ENCODE results near the gene OR13C4. TPM values are rescaled to one million over a fixed set of nuclear protein-coding genes. Genes with fewer than 3 reads are reported as not detected.

OR13C4 gene
- total and polyA plus RNA-seq, 4 donors = not detected

- TF ChIP-seq CTCF (IDR thresholded peaks at IDR 0.05; ENCODE audit: control extremely low read depth, extremely low read depth) = no peak
These were observed 12.1 kb downstream of the OR13C4 start for GRCh38 chr9:104514901-104515300.

GRCh38 chr9:104506565-104506964, 20.4 kb downstream of the OR13C4 start:
- H3K27ac ChIP-seq (ENCODE audit: low read depth in 1 of 2, low read length in 1 of 2) = no peak overlapping the region
- no peak for TF ChIP-seq CTCF (IDR thresholded peaks at IDR 0.05; ENCODE audit: control extremely low read depth, extremely low read depth)
- H3K9ac ChIP-seq (ENCODE audit: insufficient read depth in 1 of 2, low read length in 2 of 2) = no peak overlapping the region
- no peaks in the 10 kb centered on the region for H3K36me3 ChIP-seq (ENCODE audit: control insufficient read depth in 4 of 4, insufficient read depth in 4 of 4, low read length in 4 of 4)
- DNase-seq (no peak), ATAC-seq (ENCODE audit: insufficient read depth, low FRiP score) (no peak)
- H3K4me1 ChIP-seq (ENCODE audit: control insufficient read depth in 5 of 5, insufficient read depth in 5 of 5, low read length in 5 of 5) = no peaks in the 10 kb centered on the region
- H3K9me3 ChIP-seq (ENCODE audit: control insufficient read depth in 4 of 4, insufficient read depth in 3 of 4, low read length in 3 of 4) = no peaks in the 10 kb centered on the region
- H3K27me3 ChIP-seq (ENCODE audit: control insufficient read depth in 3 of 3, insufficient read depth in 3 of 3, low read length in 2 of 3) = no peaks in the 10 kb centered on the region
- no peak overlapping the region for H3K4me3 ChIP-seq

More at GRCh38 chr9:104514901-104515300, 12.1 kb downstream of the OR13C4 start:
- Histone ChIP-seq H3K9me3 (ENCODE audit: control insufficient read depth in 4 of 4, insufficient read depth in 3 of 4, low read length in 3 of 4) (no peaks in the 10 kb centered on the region), H3K4me1 (ENCODE audit: control insufficient read depth in 5 of 5, insufficient read depth in 5 of 5, low read length in 5 of 5) (no peaks in the 10 kb centered on the region), H3K36me3 (ENCODE audit: control insufficient read depth in 4 of 4, insufficient read depth in 4 of 4, low read length in 4 of 4) (no peaks in the 10 kb centered on the region), H3K4me3 (no peak overlapping the region), H3K27me3 (ENCODE audit: control insufficient read depth in 3 of 3, insufficient read depth in 3 of 3, low read length in 2 of 3) (no peaks in the 10 kb centered on the region), H3K27ac (ENCODE audit: low read depth in 1 of 2, low read length in 1 of 2) (no peak overlapping the region), H3K9ac (ENCODE audit: insufficient read depth in 1 of 2, low read length in 2 of 2) (no peak overlapping the region)
- ATAC-seq (ENCODE audit: insufficient read depth, low FRiP score) (no peak), DNase-seq (no peak)
- 81 to 84% methylated on average over 5 of the region's 5 CpGs for WGBS, 2 donors

- H3K27ac ChIP-seq (ENCODE audit: low read depth in 1 of 2, low read length in 1 of 2) = no peak within 1 kb of the TSS
- no peak for ATAC-seq (ENCODE audit: insufficient read depth, low FRiP score)
- no peaks in the 10 kb centered on the region for H3K9me3 ChIP-seq (ENCODE audit: control insufficient read depth in 4 of 4, insufficient read depth in 3 of 4, low read length in 3 of 4)
- H3K27me3 ChIP-seq (ENCODE audit: control insufficient read depth in 3 of 3, insufficient read depth in 3 of 3, low read length in 2 of 3) = no peaks in the 10 kb centered on the region
- no peak for DNase-seq
- TF ChIP-seq CTCF (IDR thresholded peaks at IDR 0.05; ENCODE audit: control extremely low read depth, extremely low read depth) = no peak
- no peaks in the 10 kb centered on the region for H3K36me3 ChIP-seq (ENCODE audit: control insufficient read depth in 4 of 4, insufficient read depth in 4 of 4, low read length in 4 of 4)
- no peak within 1 kb of the TSS for H3K9ac ChIP-seq (ENCODE audit: insufficient read depth in 1 of 2, low read length in 2 of 2)
- WGBS, 2 donors = 93 to 95% methylated on average over 5 of the region's 5 CpGs
- H3K4me3 ChIP-seq = no peak within 1 kb of the TSS
- H3K4me1 ChIP-seq (ENCODE audit: control insufficient read depth in 5 of 5, insufficient read depth in 5 of 5, low read length in 5 of 5) = no peaks in the 10 kb centered on the region
These were observed 23.0 kb downstream of the OR13C4 start, which contains the start of gene OR13F1 for GRCh38 chr9:104503963-104504362. TSS of gene OR13F1 (plus strand) at chr9:104504263. CDS start at chr9:104504263, 0 bp downstream.

- H3K4me1 ChIP-seq (ENCODE audit: control insufficient read depth in 5 of 5, insufficient read depth in 5 of 5, low read length in 5 of 5) = no peaks in the 10 kb centered on the region
- H3K36me3 ChIP-seq (ENCODE audit: control insufficient read depth in 4 of 4, insufficient read depth in 4 of 4, low read length in 4 of 4) = no peaks in the 10 kb centered on the region
- H3K9me3 ChIP-seq (ENCODE audit: control insufficient read depth in 4 of 4, insufficient read depth in 3 of 4, low read length in 3 of 4) = no peaks in the 10 kb centered on the region
- no peaks in the 10 kb centered on the region for H3K27me3 ChIP-seq (ENCODE audit: control insufficient read depth in 3 of 3, insufficient read depth in 3 of 3, low read length in 2 of 3)
- H3K4me3 ChIP-seq = no peak overlapping the region
- no peak for ATAC-seq (ENCODE audit: insufficient read depth, low FRiP score)
- no peak for TF ChIP-seq CTCF (IDR thresholded peaks at IDR 0.05; ENCODE audit: control extremely low read depth, extremely low read depth)
- DNase-seq = no peak
- no peak overlapping the region for H3K27ac ChIP-seq (ENCODE audit: low read depth in 1 of 2, low read length in 1 of 2)
- H3K9ac ChIP-seq (ENCODE audit: insufficient read depth in 1 of 2, low read length in 2 of 2) = no peak overlapping the region
These were observed 23.6 kb downstream of the OR13C4 start for GRCh38 chr9:104503440-104503839.
